Stimulated activated CD4-positive, alpha-beta T cell treated with anti-CD3 and anti-CD28 coated beads, Interleukin-12 subunit alpha, Interleukin-12 subunit beta, amount 100 ng/mL, for 4 hours (primary cell): Measurements from ENCODE around the gene KCNA5.

Experiments
- DNase-seq: peaks from one replicate; pipeline ENCODE4 v3.0.0-alpha.2; 2020

KCNA5 gene

DNA sequence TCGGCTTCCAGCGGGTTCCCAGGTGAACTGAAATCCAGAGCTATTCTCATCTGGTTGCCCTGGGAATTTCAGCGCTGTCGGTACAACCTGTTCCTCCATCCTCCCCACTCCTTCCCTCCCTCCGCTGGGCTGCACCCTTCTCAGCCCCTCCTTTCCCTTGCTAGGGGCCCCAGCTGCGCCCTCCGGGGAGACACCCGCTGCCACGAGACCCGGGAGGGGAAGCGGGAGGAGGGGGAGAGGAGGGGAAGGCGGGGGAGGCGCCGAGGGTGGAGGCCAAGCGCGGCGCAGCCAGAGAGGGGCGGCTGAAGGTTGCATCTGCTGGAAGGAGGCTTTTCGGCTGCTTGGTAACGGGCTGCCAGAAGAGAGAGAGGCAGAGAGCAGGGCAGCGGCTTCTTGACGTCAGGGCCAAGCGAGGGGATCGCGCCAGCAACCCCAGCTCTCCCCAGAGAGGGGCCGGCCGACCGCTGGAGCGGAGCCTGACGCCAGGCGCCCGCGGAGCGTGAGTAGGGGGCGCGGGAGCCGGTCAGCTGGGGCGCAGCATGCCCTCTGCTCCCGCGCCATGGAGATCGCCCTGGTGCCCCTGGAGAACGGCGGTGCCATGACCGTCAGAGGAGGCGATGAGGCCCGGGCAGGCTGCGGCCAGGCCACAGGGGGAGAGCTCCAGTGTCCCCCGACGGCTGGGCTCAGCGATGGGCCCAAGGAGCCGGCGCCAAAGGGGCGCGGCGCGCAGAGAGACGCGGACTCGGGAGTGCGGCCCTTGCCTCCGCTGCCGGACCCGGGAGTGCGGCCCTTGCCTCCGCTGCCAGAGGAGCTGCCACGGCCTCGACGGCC, at the start of gene KCNA5:
TSS of gene KCNA5 (plus strand) at position 291 of the 831 bp plus-strand sequence. CDS start at position 560, 269 bp downstream.
- DNase-seq, result no peak

DNA sequence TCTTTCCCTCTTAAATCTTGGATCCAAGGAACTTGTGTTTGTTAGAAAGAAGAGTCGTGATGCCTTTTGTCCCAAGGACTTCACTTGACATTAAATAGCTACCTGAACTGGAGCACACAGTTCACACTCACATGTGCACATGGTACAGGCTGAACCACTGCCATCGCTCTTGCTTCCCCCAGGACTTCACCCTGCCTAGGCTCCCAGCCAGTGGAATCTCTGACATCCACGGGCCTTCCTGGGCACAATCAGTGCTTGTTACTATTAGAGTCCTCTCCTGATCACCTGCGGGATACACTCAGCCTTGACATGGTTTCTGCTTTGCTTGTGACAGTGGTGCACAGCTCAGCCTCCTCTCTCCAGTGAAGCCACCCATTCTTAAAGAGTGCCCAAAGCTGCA, 49.1 kb upstream of the KCNA5 start:
- DNase-seq, result no peak

DNA sequence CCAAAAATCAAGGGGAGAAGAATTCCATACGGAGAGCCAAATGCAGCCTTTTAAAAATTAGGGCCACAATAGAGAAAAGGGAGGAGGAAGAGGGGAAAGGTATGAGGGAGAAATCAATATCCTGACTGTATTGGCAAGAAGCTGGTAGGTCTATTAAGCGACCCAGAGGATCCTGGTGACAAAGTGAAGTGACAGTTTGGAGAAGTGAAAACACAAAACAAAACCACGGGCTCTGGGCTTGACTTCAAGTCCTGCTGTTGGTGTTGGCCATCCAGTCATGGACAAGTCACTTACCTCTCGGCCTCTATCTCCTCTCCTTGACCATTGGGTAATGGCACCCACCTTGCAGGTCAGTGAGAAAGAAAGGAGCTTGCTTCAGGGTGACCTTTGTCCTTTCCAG, 47.0 kb upstream of the KCNA5 start:
- DNase-seq, result no peak

DNA sequence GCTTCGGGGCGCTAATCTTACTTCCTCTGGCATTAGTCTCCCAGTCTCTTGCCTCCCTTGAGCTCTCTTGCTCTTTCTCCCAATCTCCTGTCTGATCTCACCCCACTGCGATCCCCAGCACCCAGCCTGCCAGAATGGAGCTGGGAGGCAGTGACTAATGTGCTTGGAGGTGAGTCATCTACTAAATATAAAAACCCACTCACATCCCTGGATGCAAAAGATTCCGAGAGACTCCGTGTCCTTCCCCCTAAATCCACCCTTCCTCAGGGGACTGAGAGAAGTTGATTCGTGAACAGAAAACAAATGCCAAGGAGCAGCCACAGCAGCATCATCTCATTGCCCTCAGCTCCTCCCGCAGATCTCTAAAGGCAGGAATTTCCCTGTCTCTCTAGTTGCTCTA, 45.7 kb upstream of the KCNA5 start:
- DNase-seq, result no peak

DNA sequence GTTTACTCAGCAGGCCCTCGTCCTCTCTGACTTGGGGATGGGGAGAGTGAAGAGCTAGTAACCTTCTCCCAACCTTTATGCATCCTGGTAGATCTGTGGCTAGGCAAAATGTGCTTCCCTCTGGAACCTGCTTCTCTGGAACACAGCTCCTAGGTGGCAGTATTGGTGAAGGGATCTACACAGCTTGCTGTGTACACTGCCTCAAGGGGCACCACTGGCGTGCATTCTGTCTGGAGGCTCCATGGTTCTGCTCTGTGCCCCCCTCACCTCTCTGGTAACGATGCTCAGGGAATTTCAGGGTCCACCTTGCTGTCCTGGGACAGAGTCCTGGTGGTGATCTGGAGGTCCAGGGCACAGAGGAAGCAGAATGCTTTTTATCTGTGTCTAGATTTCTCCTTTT, 43.5 kb upstream of the KCNA5 start:
- no peak for DNase-seq

DNA sequence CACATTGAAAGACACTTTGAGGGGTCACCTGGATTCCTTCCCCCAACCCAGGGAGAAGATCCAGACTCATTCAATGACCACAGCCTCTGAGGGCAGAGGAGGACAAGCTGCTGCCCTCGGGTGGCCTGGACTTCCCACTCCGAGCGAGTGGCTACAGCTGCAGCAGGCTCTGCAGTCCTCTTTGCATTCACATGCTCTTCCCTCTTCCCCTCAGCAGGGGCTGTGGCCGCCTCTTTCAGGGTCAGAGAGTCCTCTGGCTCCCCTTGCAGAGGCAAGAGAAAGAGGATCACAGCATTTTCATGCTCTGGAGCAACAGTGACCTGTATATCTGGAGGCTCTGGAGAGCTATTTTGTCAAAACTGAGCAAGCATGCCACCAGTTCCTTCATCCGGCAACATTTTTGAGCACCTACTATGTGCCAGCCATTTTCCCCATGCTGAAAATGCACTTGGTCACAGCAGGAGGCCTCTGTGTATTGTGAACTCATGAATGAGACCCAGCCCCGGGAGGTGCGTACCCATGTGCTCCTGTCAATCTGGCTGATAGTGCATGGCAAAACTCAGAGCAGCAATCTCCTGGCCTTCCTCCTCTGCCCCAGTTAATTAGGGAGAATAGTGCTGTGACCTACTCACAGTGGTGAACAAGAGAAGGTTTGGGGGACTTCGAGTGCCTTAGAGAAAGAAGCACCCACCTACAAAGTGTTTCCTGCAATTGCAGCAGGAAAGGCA, 42.9 kb upstream of the KCNA5 start:
- no peak for DNase-seq

DNA sequence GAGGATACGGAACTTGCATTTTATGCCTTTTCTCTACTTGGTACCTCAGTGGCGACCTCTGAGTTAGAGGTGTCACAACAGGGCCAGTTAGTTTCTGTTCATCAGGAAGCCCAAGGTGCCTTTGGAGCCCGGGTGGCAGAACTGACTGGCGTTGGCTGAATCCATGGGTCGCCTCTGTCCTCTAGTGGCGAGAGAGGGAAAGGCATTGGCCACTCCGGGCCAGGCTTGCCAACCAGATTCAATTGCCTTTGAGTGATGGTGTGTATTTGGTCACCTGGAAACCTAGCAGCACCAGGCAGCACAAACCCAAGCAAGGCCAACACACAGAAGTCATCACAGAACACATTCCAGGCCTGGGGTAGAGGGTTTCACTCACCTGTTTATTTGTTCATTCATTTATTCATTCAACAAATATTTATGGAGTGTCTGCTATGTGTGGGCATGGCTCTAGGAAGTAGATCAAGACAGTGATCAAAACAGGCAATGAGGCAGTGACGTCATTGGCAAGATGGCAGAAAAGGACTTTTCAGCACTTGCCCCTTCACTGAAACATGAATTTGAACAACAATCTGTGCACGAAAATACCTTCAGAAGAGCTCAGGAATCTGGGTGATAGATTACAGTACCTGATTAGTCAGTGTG, 40.5 kb upstream of the KCNA5 start:
- DNase-seq, result peak; percentile 27

DNA sequence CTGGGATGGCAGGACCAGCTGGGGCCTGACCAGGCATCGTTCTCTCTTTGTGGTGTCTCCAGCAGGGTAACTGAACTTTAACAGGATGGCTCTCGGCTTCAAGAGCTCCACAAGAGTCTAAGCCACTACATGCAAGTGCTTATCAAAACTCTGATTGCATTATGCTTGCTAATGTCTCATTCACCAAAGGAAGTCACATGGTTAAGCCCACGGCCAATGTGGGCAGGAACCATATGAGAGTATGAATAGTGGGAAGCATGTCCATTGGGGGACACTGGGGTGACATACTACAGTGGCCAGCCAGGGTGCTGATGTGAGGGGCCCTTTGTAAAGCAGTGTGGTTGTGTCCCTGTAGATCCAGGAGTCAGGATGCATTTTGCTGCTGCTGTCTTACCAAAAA, 35.0 kb upstream of the KCNA5 start:
- no peak for DNase-seq

DNA sequence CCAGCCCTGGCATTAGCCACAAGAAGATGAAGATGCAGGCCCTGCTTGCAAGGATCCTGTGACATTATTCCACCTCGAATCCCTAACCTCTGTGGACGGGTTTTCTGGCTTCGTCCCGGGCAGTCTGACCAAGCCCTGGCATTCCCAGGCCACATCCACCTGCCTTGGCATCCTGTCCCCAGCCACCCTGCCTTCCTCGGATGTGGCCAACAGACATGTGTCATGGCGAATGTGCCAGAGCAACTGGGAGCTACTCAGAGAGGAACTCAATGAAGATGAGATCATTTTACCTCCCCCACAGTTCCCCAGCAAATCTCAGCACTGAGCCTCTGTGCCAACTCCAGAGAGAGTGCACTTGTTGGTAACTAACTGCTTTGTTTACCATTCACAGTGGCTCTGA, 33.5 kb upstream of the KCNA5 start:
- DNase-seq, result no peak

DNA sequence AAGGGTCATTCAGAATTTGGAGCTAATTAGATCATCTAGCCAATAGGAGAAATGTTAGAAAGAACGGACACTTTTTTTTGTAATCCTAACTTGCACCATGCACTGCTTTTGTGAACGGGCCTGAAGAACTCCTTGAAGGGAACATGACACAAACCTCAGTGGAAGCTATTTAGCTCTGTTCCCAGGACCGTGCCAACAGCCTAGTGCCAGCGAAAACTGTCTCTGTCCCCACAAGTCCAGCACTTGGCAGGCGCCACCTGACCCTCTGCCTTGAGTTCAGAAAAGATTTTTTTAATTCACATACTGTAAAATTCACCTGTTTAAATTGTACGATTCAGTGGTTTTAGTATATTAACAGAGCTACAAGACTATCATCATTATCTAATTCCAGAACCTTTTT, 31.3 kb upstream of the KCNA5 start:
- DNase-seq, result no peak

DNA sequence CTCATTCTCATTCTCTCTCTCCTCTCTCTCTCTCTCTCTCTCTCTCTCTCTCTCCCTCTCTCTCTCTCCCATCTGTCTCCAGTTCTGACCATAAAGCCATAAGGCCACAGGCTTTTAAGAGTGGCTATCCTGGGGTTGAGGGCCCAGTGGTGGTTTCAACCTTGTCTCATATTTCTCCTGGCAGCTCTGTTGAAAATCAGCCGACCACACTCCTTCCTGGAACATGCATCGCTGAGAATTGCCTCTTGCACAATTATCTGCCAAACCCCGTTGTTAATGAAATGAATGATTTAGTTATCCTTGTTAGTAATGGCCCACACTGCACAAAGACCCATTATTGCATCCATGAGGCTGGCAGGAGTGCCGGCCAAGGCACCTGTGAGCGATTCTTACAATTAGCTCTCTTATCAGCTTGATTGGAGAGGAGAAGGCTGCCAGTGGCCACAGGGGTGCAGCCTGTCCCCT, 30.4 kb upstream of the KCNA5 start:
- DNase-seq, result no peak

DNA sequence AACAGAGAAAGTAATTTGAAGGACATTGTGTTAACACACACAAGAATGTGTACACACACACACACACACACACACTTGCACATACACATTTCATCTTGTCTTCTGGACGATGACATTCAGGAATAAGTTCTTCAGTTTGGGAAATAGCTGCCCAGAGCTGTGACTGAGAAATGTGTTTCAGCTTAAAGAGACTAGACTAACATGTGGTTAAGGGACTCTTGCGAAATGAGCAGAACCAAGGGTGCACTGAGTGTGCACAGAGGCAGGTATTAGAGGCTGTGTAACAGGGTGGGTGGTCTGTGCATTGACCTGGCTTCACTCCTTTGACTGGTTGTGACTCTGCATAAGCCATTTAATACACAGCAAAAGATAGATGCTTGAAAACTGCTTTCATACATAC, 29.4 kb upstream of the KCNA5 start:
- DNase-seq, result no peak

DNA sequence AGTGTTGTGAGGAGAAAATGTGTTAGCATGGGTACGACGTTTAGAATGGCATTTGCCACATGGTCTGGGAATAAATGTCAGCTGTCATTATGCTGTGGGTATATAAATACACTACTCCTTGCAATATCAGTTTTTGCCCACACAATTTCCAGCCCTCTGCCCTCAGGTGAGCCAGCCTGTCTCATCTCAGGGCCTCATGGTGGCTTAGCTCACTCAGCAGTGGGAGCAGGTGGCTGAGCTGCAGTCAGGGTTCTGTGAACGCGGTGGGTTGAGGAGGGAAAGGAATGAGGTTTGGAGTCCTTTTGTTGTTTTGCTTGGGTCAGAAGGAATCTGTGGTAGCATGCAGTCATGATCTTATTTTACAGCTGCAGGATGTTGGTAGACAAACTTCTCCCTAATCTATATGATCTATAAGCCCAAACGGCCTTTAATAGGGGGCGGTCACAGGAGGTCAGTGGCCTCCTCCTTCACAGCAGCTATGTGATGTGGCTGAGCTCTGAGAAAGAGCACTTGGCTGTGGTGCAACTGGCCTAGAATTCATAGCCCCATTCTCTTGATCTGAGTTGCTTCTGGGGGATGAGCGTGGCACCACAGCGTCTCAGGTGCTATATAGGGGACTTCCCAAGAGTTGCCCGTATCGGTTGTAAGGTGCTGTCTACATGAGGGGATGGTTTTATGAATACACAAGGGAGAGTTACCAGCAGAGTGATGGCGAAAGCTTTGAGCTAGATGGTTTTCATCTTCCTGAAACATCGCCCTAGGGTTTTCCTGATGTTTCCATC, 27.8 kb upstream of the KCNA5 start:
- no peak for DNase-seq

DNA sequence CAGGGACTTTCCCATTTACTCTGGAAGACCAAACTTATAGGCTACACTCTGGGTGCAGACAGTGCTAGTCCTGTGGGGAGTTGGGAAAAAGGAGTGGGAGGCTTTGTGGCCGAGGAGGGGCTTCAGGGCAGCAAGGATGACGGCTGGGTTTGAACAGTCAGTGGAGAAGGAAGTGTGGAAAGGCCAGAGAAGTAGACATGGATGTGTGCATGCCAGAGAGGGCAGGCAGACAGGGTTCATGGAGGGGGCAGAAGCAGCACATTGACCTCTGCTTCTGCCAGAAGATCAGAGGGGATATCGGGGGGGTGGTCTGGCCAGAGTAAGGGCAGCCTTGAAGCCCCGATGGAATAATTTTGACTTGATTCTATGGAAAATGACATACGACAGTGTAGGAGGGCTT, 27.2 kb upstream of the KCNA5 start:
- no peak for DNase-seq

DNA sequence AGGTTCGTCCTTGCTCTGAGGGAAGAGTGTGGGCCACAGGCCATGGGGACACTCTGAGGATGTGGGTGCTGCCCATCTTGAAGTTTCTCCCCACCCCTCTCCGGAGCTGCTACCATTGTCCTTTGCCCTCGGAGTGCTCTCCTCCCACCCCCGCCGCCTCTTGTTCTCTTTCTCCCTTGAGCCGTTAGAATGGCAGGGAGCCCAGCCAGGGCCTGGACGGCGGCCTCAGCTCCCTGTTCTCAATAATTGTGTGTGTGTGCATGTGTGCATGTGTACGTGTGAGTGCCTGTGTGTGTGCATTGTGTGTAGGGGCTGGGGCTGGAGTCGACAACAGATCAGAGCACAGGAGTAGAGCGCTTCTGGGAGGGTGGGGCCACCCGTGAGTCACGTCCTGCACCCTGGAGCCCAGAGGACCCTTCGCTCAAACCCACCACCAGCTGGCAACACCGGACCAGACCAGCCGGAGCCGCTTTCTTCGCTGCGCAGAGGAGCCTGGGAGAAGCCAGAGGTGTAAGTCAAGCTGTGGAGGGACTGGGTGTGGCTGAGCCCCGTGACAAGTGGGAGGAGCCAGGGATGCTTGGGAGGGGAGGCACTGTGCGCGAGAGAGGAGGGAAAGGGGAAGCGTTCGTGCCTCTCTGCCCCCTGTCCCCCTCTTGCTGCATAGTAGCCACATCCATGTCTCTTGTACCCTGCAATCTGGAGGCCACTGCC, 25.9 kb upstream of the KCNA5 start:
- no peak for DNase-seq

DNA sequence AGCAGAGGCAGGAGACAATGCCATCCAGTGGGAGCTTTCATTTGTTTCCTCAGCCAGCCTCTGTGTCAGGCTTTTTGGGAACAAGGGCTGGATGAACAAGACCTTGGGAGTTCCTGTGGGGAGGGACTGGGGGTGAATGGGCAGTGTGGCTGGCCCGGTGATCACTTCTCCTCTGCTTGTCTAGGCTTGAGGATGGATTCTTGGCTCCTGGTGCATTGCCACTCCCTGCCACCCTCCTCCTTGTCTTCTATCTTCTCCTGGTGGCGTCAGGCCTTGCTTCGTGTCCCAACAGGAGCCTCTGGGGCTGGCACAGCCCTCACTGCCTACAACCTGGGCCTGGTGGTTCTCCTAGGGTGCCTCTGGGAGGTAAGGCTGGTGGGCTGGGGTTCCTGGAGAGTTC, 25.0 kb upstream of the KCNA5 start:
- no peak for DNase-seq

DNA sequence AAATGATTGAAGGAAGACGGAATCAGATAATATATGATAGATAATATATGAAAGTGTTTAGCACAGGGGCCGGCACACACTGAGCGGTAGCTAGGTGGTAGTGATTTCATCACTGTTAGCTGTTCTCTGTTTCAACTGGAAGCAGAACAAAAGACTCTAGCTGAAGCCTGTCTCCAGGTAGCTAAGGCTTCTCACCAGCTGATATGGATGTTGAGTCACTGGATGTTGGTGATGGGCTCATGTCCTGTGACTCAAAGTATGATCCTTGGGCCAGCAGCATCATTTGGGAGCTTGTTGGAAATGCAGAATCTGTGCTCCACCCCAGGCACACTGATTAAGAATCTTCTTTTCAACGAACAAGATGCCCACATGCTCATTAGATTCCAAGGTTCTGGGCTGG, 21.7 kb upstream of the KCNA5 start:
- no peak for DNase-seq

DNA sequence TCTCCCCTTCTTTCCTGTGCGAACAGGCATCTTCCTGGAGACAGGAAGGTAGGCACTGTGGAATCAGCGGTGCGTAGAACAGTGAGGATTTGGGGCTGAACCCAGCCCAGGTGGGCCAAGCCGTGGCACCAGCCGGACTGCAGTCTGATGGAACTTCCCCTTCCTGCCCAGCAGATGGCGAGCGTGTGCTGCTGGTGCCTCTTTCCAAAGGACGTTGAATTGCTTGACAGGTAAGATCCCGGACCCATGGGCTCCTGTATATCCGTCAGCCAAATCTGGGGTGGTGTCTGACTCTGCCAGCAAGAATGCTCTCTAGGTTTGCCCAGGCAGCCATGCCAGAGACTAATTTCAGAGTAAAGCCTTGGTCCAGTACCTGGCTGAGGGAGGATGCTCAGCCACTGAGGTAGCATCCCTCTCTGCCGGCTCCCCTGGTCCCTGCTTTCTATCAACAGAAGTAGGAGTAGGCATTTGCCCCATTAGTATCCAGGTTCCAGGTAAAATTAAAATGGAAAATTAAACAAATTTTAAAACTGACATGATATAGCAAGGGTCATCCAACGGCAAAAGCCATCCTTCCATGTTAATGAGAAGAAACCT, 21.1 kb upstream of the KCNA5 start:
- DNase-seq, result peak; percentile 25

DNA sequence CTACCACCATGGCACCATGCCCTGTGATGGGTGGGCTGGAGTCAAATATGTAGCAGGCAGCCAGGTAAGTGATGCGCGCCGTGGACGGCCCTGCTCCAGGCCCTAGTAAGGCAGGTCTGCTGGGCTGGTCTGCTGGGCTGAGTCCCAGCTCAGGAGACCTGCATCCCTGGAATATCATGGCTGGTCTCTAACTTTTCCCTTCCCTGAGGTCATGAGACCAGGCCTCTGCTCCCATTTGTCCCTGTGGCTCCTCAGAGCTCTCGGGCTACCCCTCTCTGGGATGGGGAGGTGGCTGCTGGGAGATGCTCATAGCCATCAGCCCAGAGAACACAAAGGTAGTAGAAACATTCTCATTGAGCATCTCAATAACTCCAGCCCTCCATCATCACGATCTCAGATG, 19.8 kb upstream of the KCNA5 start:
- no peak for DNase-seq

DNA sequence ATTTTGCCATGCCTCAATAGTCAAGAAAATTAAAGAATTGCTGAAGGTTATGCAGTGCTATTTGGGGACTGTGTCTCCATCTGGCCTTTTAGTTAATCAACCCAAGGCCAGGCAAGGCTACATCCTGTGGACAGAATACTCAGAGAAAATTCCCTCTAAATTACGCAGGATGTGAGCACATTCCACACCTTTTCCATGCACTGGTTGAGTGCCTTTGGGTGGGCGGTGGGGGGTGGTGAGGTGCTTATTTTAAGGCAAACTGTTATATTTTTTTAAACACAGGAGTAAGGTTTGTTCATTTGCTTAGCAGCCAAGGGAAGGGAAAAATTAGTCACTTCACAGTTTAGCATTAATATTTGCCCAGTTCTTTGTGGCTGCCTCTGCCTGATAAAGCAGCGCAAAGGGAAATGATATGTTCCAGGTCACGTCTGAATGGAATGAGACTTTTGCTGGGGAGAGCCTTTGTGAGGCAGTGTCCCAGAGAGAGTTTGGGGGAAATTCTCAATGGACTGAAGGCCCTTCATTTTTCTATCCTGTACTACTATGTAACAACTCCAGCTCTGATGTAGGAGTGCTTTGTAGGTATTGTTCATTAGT, 17.2 kb upstream of the KCNA5 start:
- DNase-seq, result no peak

DNA sequence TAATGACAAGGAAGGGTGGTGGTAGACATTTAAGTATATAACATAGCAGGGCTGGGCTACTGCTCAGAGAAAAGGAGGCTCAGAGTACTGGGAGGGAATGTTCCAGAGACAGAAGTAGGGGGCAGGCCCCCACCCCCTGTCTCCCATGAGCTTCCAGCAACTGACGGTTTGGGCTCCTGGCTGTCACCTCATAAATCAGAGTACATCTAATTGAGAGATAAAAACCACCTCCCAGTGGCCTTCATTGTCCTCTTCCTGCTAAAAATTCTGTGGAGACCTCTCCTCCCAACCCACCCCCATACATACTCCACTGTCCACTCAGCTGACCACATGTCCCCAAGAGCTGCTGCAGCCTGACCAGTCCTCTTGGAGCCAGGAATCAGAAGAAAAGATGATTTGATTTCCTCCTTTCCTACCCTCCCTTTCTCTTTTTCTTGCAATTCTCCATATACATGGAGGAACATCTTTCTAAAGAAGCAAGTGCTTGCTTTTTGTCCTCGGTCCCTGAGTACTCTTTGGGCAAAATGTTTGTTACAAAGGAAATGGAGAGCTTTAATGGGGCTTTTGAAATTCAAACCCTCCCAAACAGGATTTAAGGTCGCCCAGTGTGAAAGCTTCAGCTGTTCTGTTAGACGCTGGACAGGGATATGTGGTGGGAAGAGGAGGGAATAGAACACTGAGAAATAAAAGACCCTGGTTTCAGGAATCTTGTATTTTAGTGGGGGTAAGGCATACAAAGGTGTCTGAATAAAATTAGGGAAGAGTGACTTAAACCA, 16.4 kb upstream of the KCNA5 start:
- DNase-seq, result no peak
